Measurements from ENCODE around the gene RASAL1.

Gene RASAL1

DNA sequence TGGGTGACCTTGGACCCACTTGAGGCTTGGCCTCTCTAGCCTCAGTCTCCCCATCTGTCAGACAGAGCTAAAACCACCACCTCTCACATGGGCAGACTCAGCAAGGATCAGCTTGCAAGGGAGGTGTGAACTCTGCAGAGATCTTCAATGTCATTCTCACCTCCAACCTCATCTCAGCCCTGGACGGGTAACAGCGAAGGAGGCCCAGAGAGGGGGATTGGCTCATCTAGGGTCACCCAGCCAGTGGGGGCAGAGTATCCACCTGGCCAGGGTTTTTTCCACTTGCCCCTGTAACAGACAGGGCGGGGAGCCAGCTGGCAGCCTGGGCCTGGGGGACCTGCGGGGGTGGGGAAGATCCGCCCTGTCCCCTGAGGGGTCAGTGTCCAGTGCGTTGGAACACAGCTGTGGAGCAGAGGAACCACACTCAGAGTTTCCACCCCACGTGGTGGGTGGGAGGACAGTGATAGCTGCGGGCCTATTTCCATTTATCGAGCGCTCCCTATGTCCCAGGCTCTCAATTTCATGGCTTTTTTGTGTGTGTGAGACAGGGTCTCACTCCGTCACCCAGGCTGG lies 51.6 kb downstream of the RASAL1 start:
- Histone ChIP-seq H2AFZ (ENCODE audit: low read length) (no peak overlapping the region), H3K4me3 (ENCODE audit: low read depth, low read length, poor library complexity, severe bottlenecking) (no peak overlapping the region), H3K27ac (ENCODE audit: low read depth, low read length, poor library complexity, severe bottlenecking) (peak overlapping the region; percentile 97), H3K27me3 (ENCODE audit: insufficient read depth, low read length) (no peaks in the 10 kb centered on the region), H3K9ac (ENCODE audit: low read length) (peak overlapping the region; percentile 46; the same call in 1 of the 2 replicates), H3K9me3 (ENCODE audit: low read length) (no peaks in the 10 kb centered on the region), H3K4me1 (ENCODE audit: insufficient read depth, low read length, severe bottlenecking) (peaks cover 100% of the 10 kb centered on the region), H4K20me1 (ENCODE audit: insufficient read depth, low read length) (no peaks in the 10 kb centered on the region), H3K9me2 (ENCODE audit: low read depth, low read length) (no peaks in the 10 kb centered on the region), H3K36me3 (ENCODE audit: insufficient read depth, low read length) (peaks cover 92% of the 10 kb centered on the region), H3F3A (ENCODE audit: insufficient read depth, low read length) (peaks cover 26% of the 10 kb centered on the region), H3K79me2 (ENCODE audit: insufficient read depth, low read length) (no peaks in the 10 kb centered on the region), H3K4me2 (ENCODE audit: low read length) (peak overlapping the region; percentile 13; the same call in 1 of the 2 replicates)
- TF ChIP-seq EZH2 (IDR thresholded peaks at IDR 0.05; ENCODE audit: borderline replicate concordance, low read length), result no peak
- TF ChIP-seq, protein P1, sequence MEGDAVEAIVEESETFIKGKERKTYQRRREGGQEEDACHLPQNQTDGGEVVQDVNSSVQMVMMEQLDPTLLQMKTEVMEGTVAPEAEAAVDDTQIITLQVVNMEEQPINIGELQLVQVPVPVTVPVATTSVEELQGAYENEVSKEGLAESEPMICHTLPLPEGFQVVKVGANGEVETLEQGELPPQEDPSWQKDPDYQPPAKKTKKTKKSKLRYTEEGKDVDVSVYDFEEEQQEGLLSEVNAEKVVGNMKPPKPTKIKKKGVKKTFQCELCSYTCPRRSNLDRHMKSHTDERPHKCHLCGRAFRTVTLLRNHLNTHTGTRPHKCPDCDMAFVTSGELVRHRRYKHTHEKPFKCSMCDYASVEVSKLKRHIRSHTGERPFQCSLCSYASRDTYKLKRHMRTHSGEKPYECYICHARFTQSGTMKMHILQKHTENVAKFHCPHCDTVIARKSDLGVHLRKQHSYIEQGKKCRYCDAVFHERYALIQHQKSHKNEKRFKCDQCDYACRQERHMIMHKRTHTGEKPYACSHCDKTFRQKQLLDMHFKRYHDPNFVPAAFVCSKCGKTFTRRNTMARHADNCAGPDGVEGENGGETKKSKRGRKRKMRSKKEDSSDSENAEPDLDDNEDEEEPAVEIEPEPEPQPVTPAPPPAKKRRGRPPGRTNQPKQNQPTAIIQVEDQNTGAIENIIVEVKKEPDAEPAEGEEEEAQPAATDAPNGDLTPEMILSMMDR (IDR thresholded peaks at IDR 0.05; ENCODE audit: low read length), result no peak

DNA sequence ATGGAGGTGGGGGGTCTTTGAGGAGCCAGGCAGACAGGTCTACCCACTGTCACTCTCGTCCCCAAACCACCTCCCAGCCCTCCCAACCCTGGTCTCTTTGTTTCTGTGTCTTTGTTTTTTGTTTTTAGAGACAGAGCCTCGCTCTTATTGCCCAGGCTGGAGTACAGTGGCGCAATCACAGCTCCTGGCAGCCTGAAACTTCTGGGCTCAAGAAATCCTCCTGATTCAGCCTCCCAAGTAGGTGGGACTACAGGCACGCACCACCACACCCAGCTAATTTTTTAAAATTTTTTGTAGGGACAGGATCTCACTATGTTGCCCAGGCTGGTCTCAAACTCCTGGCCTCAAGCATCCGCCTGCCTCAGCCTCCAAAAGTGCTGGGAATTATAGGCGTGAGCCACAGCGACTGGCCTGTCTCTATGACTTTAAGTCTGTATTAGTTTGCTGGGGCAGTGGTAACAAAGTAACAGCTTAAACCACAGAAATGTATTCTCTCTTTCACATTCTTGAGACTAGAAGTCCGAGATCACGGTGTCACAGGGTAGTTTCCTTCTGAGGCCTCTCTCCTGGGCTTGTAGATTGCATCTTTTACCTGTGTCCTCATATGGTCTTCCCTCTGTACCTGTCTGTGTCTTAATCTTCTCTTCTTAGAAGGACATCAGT lies 52.9 kb downstream of the RASAL1 start:
- Histone ChIP-seq H3K27ac (ENCODE audit: low read depth, low read length, poor library complexity, severe bottlenecking) (peak overlapping the region; percentile 97), H3F3A (ENCODE audit: insufficient read depth, low read length) (peaks cover 26% of the 10 kb centered on the region), H2AFZ (ENCODE audit: low read length) (no peak overlapping the region), H3K4me3 (ENCODE audit: low read depth, low read length, poor library complexity, severe bottlenecking) (no peak overlapping the region), H3K79me2 (ENCODE audit: insufficient read depth, low read length) (no peaks in the 10 kb centered on the region), H3K4me2 (ENCODE audit: low read length) (no peak overlapping the region), H3K9me3 (ENCODE audit: low read length) (no peaks in the 10 kb centered on the region), H4K20me1 (ENCODE audit: insufficient read depth, low read length) (no peaks in the 10 kb centered on the region), H3K9me2 (ENCODE audit: low read depth, low read length) (no peaks in the 10 kb centered on the region), H3K4me1 (ENCODE audit: insufficient read depth, low read length, severe bottlenecking) (peaks cover 99% of the 10 kb centered on the region), H3K36me3 (ENCODE audit: insufficient read depth, low read length) (peaks cover 90% of the 10 kb centered on the region), H3K27me3 (ENCODE audit: insufficient read depth, low read length) (no peaks in the 10 kb centered on the region), H3K9ac (ENCODE audit: low read length) (peak overlapping the region; percentile 27; the same call in 1 of the 2 replicates)
- no peak for TF ChIP-seq EZH2 (IDR thresholded peaks at IDR 0.05; ENCODE audit: borderline replicate concordance, low read length)
- TF ChIP-seq, protein P1 (IDR thresholded peaks at IDR 0.05; ENCODE audit: low read length), result no peak

DNA sequence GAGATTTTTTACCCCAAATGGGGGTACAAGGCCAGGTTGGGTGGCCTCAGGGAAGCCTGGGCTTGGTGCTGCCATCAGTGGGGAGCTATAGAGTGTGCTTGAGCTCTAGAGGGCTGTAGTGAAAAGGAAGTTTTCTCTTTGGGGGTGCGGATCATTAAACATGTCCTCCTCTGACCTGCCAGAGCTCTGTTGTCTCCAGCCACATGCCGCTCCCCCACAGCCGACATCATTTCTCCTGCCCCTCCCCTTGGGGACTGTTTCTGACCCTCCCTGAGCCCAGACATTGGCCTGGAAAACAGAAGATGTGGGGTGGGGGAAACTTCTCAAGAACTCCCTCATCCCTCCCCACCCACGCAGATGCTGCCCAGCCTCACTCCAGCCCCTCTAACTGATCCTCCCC lies 53.7 kb downstream of the RASAL1 start:
- Histone ChIP-seq H3K27me3 (ENCODE audit: insufficient read depth, low read length) (no peaks in the 10 kb centered on the region), H4K20me1 (ENCODE audit: insufficient read depth, low read length) (no peaks in the 10 kb centered on the region), H3K27ac (ENCODE audit: low read depth, low read length, poor library complexity, severe bottlenecking) (peak overlapping the region; percentile 97), H3K9me3 (ENCODE audit: low read length) (no peaks in the 10 kb centered on the region), H3K9me2 (ENCODE audit: low read depth, low read length) (no peaks in the 10 kb centered on the region), H3K36me3 (ENCODE audit: insufficient read depth, low read length) (peaks cover 90% of the 10 kb centered on the region), H3K79me2 (ENCODE audit: insufficient read depth, low read length) (peaks cover 3% of the 10 kb centered on the region), H3K4me1 (ENCODE audit: insufficient read depth, low read length, severe bottlenecking) (peaks cover 99% of the 10 kb centered on the region), H3K4me3 (ENCODE audit: low read depth, low read length, poor library complexity, severe bottlenecking) (no peak overlapping the region), H2AFZ (ENCODE audit: low read length) (no peak overlapping the region), H3K9ac (ENCODE audit: low read length) (peak overlapping the region; percentile 12; the same call in 1 of the 2 replicates), H3F3A (ENCODE audit: insufficient read depth, low read length) (peaks cover 26% of the 10 kb centered on the region), H3K4me2 (ENCODE audit: low read length) (no peak overlapping the region; the same call in 1 of the 2 replicates)
- TF ChIP-seq EZH2 (IDR thresholded peaks at IDR 0.05; ENCODE audit: borderline replicate concordance, low read length), result no peak
- TF ChIP-seq, protein P1 (IDR thresholded peaks at IDR 0.05; ENCODE audit: low read length), result no peak
